ENCODE measurements around the gene TBL1Y.

GRCh38 chrY:6910372-6911252 lies at the start of gene TBL1Y:
- TF ChIP-seq EP300 (conservative IDR thresholded peaks at IDR 0.05; ENCODE audit: poor library complexity, severe bottlenecking), result no peak
- TF ChIP-seq CTCF (IDR thresholded peaks at IDR 0.05; ENCODE audit: poor library complexity, severe bottlenecking), result no peak
- TF ChIP-seq POLR2AphosphoS5 (IDR thresholded peaks at IDR 0.05), result no peak
- TF ChIP-seq REST (IDR thresholded peaks at IDR 0.05; ENCODE audit: borderline replicate concordance), result no peak
- no peak for TF ChIP-seq EZH2 (IDR thresholded peaks at IDR 0.05; ENCODE audit: borderline replicate concordance, insufficient read depth, low read length, poor library complexity, severe bottlenecking)

Data from neural cell (in vitro differentiated cells).